GM21526 (cell line): Measurements from ENCODE around the gene ITGA3.
"Not testable (repeated sequence)": the region's sequence is repeated elsewhere in the genome, so short reads cannot be mapped to it uniquely, and the experiment has no call there.

Experiments used
- ATAC-seq: cut with Tn5 transposase; IDR thresholded peaks from one replicate; pipeline ENCODE4 v1.9.1; 2021; ENCODE audit warnings: moderate library complexity; ENCODE audit not compliant: unreplicated experiment, low FRiP score

The ITGA3 gene

DNA sequence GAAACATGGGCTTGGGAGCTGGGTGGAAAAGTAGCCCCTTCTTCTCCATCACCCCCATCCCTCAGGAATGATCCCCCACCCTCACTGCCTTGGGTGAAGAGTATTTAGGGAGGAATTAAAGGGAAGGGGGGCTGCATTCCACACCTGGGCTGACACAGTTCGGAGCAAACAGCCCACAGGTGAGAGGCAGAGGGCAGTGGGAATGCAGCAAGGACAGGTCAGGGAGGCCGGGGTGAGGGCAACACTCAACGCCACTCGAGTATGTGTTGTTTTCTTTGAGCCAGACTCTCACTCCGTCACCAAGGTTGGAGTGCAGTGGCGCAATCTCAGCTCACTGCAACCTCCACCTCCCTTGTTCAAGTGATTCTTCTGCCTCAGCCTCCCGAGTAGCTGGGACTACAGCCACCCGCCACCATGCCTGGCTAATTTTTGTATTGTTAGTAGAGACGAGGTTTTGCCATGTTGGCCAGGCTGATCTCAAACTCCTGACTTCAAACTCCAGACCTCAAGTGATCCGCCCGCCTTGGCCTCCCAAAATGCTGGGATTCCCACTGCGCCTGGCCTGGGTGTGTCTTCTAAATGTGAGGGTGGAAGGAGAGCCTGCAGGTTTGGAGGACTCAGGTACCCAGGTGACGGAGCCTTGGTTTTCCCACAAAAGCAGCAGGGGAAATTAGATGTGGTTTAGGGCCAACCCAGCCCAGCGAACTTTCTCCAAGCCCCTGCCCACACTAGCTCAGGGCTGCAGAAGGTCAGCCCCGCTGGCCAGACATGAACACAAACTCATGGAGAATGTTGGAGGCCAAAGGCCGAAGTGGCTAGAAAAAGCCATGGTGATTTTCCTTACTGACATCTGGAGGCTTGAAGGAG, 21.2 kb upstream of the ITGA3 start:
- no peak for ATAC-seq

DNA sequence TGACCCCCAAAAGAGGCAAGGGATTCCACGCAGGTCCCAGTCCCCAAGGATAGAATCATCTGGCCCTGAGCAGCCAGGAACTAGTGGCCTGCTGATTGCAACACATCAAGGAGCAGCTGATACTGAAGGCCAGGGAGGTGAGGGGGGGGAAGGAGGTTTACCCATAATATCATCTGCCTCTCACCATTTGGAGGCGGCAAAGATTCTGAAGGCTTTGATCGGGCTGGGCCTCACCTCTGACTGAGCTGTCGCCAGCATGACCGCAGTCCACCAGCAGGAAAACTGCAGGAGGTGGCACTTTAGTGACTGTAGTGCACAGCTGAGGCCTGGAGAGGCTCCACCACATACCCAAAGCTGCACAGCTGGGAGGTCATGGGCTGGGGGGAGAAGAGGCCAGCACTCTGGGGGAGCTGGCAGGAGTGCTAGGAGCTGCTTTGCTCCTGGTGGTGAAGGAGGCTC, 20.5 kb upstream of the ITGA3 start:
- no peak for ATAC-seq

DNA sequence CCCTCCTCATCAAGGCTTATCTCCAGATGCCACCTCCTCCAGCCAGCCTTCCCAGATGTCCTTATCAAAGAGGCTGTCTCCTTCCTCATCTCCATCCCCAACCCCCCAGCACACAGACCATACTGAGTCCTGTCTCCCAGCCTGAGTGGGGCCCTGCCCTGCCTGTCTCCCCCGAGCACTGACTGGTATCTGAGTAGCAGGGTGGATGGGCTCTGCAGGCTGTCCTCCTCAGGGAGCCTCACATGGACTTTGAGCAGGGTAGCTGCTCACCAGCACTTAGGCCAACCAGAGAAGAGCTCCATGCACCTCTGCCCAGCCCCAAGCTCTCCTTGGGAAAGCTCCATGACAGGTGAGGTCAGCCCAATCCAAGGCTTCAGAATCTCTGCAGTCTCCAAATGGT, 20.0 kb upstream of the ITGA3 start:
- ATAC-seq = no peak

DNA sequence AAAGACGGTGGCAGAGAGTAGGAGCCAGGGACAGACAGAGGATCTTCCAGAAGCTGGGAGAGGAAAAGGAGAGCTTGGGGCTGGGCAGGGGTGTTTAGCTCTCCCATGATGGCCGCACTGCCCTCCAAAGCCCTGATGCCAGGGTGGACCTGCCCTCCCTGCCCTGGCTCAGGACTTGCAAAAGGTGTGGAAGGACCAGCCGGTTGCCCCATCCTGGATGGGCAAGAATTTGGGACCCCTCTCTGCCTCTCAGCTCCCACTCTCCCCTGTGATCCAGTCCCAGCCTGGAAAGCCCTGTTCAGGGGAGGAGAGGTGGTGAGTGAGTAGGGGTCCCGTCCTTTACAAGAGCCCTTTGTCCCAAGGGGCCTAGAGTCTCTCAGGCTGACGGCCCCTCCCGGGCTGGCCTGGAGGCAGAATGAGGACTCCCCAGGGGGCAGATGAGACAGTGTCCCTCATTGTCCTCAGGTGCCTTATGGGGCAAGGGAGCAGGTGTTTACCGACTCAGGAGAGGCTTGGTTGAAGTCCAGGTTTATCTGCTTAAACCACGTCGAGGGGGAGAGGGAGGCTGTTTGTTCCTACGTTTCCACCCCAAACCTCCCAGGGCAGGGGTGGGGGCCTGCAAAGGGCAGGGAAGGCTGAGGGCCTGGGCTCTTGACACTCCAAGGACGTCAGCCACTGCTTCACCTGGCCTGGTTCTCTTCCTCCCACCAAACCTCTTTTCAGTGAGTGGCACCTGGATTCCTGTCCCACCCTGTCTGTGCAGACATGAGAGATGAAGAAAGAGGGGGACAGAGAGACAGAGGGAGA, 19.3 kb upstream of the ITGA3 start:
- no peak for ATAC-seq

DNA sequence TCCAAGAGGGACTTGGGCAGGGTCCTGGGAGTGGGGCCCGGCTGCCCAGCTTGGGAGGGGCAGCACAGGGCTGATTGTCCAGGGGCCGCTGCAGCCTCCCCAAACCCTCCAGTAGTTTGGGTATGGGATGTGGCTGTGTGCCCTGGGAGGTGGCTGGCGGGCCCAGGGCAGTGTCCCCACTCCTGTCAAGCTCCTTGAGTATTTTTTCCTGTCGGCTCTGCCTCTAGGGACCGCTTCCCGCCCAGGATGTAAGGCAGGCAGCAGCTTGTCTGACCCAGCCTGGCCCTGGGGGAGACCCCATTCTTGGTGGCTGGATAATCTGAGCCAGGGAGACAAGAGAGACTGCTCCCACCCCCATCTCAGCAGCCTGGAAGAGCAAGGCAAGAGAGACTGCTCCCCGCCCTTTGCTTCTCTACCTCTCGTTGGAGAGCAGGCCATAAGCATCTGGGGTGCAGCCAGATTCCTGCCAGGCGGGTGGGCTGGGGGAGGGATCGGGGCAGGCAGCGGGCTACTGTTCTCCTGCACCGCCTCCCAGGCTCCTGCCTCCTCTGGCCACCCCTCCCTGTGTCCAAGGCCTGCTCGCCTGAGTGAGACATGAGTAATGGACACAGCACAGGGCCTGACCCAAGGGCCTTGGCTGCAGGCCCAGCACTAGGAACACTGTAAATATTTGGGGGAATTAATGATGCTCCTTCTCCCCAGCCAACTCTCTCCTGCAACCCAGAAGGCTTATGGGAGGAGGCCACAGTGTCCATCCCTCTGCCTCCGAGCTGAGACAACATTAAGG, 18.4 kb upstream of the ITGA3 start:
- no peak for ATAC-seq

DNA sequence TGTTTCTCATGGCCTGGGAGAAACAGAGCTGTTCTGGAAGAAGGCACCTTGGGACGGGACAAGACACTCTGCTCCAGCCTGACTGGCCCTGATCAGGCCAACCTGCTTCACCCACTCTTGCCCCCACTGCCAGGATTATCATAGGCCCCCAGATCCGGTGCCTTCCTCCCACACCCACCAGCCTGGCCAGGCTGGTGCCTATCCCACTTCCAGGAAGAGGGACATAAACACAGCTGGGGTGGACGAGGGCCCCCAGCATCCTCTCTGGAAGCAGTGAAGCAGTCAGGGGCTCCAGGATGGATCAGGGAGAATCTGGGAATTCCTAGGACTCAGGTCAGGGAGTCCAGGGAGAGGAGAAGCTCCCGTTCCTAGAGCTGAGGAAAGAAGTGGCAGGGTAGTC, 16.9 kb upstream of the ITGA3 start:
- no peak for ATAC-seq

DNA sequence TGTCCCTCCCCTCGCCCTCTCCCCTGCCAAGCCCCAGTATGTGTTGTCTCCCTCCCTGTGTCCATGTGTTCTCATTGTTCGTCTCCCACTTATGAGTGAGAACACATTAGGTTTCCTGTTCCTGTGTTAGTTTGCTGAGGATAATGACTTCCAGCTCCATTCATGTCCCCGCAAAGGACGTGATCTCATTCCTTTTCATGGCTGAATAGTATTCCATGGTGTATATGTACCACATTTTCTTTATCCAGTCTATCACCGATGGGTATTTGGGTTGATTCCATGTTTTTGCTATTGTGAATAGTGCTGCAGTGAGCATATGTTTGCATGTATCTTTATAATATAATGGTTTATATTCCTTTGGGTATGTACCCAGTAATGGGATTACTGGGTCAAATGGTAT, 15.4 kb upstream of the ITGA3 start:
- not testable (repeated sequence) for ATAC-seq

DNA sequence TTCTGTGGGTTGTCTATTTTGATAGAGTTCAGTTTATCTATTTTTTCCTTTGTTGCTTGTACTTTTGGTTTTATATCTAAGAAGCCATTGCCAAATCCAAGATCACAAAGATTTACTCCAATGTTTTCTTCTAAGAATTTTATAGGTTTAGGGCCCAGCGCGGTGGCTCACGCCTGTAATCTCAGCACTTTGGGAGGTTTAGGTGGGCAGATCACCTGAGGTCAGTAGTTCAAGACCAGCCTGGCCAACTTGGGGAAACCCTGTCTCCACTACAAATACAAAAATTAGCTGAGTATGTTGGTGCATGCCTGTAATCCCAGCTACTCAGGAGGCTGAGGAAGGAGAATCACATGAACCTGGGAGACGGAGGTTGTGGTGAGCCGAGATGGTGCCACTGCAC, 13.7 kb upstream of the ITGA3 start:
- no peak for ATAC-seq

DNA sequence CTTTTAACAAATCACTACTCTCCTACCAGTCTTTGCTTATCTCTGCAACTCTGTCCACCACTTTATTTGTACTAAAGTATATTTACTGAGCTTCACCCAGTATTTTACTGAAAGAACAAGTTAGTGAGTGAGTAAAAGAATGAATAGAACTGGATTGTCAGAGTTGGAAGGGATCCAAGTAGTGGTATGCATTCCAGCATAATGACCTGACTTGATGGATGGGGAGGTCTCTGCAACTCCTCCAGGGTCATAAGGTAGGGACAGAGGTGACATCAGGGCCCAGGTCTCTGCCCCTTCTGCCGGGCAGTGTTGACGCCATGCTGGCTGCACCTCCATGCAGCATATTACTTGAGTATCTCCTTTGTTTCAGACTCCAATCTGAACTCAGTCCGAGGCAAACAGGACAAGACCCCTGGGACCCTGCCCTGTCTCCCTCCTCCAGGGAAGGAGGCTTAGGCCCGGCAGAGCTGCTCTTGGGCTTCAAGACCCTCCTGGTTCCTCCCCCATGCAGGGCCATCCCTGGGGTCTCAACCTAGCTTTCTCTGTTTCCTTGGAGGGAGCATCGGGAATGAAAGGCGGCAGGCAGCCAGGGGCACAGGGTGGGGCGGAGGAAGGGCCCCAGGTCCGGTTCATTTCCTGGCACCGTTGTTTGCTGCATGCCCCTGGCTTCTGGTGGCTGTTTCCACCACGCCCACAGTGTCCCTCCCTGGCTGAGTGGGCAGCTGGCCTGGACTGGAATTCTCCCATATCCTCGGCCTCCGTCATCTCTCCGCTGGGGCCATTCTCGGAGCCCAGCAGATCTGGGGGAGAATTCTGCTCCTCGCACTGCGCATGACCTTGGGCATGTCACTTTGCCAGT, 12.4 kb upstream of the ITGA3 start:
- no peak for ATAC-seq

DNA sequence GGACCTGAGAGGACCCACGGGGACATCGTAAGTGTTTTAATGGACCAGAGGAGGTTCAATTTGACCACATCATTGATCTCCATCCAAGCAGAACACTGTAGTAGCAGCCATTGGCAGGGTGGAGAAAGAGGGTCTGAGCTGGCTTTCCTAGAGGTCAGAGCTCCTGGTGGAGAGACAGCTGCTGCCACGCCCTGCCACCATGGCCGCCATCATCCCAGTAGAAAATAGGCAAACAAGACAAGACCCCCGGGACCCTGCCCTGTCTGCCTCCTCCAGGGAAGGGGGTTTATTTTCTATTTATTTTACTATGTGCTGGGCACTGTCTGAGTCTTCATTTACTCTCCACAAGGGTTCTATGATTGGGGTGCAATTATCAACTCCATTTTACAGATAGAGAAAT, 11.4 kb upstream of the ITGA3 start:
- ATAC-seq = no peak

DNA sequence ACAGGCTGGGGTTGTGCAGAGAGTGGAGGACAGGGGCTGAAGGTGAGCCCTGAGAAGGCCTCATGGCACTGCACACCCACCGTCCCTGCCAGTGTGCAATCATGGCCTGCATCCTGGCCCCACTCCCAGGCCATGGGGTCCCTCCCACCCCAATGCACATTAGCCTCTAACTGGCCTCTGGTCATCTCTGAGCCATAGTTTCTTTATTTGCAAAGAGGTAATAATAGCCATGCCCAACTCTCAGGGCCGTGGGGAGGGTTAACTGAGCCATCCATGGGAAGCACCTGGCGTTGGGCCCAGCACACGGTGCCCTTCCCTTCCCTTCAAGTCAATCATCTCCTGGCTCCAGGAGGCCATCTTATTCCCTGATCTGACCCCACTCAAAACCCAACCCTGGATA, 10.8 kb upstream of the ITGA3 start:
- ATAC-seq = no peak

DNA sequence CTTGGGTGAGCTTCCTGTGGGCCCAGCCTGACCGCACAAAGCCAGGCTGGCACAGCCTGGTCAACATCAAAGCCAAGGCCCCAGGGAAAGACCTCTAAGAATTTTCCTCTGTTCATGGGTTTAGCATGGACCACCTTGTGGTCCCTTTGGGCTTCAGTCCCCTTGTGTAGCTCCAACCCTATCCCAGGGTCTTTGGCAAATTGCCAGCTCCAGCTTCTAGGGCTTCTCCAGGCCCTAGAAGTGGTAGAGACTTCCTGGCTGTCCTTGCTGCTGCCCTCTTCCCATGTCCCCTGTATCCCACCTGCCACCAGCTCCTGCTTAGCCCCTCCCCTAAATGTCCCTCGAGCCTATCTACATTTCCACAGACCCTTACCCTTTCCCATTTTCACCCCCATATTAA, 9.7 kb upstream of the ITGA3 start:
- ATAC-seq = no peak

DNA sequence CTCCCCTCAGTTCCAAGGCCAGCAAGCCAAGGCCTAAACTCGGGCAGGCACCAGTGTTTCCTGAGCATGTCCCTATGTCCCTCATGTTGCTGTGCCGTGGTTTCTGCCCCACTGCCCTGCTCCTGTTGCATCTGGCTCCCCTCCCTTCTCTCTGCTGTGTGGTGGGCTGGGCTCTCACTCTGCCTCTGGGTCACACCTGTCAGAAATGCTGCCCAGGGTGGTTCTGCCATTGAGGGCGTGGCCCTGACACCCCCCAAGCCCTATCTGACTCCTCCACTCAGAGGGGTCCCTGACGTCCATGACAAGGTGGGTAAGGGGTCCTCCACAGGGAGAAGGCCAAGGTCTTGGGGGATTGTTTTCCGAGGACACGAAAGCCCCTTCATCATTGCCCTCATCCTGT, 9.2 kb upstream of the ITGA3 start:
- ATAC-seq = no peak

DNA sequence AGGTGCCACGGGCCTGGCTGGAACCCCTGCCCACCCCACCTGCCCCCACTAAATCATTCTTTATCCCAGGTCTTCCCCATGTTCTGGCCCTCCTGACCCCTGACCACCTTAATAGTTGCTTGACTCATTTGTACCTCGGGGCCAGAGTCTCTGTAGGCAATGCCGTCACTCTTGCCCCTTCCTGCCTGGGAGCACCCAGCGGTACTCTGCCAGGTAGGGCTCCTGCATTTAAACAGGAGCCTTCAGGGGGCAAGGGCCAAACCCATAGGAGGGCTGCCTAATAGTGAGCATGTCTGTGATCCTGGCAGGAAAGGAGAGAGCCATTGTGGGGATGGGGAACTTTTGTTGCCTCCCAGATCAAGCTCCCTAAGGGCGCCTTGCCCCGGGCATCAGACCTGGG, 8.8 kb upstream of the ITGA3 start:
- ATAC-seq = no peak

DNA sequence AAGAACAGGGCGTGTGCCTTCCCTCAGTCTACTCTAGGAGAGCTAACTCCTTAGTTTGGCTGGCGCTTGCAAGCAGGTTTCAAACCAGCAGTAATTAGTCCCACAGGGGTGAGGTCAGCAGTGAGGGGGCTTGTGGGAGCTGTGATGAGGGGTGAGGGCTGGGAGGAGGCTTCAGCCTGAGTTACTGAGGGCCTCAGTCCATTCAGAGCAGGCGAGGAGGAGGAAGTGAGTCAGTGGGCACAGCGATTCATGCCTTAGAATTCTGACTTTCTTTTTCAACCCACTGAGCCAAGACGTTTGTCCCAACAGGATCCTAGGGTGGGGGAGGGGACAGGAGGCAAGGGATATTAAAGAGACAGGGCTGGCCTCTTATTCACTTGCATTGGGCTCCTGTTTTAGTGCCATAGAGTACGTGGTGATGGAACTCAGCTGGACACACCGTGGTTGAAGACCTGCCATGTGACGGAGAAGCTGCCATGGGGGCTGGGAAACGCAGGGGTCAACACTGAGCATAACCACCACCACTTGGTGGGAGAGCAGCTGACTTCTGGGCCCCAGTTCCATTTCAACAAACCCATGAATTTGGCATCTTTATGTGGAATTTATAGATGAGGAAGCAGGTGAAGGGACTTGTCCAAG, 8.3 kb upstream of the ITGA3 start:
- no peak for ATAC-seq

DNA sequence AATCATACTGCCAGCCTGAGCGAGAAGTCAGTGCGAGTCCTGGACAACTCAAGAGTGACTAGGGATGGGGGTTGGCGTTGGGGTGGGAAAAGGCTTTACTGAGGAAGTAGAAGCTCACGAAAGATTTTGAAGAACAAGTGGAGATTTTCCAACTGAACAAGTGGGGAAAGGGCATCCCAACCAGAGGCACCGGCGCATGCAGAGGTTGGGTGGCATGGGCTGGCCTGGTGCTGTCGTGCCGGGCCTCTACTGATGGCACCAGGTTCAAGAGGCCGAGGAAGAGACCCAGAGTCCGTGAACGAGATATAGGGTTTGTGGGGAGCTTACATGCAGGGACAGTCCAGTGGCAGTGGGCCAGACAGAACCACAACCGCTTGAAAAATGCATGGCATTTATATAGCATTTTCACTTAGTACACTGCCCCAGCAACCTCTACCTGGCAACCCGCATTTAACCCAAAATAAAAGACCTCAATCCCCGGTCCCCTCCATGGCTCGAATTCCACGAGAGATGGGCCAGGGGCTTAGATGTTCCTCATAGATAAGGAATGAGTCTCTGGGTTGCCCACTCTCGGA, 7.7 kb upstream of the ITGA3 start:
- ATAC-seq = no peak

DNA sequence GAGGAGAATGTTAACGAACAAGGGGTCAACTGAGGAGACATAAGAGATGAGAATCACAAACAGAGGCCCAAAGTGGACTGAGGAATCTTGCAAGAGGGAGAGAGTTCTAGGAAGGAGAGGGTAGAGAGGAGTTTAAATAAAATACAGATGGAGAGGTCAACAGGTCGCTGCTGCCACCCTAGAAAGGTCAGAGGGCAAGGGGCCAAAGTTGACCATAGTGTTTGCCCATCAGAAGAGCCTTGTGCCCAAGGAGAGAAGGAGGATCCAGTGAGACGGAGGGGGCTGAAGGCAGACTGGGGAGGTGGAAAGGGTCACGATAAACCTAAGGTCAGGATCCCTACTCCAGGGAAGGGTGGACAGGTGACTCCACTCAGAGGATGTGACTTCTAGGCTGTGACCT, 6.9 kb upstream of the ITGA3 start:
- no peak for ATAC-seq

DNA sequence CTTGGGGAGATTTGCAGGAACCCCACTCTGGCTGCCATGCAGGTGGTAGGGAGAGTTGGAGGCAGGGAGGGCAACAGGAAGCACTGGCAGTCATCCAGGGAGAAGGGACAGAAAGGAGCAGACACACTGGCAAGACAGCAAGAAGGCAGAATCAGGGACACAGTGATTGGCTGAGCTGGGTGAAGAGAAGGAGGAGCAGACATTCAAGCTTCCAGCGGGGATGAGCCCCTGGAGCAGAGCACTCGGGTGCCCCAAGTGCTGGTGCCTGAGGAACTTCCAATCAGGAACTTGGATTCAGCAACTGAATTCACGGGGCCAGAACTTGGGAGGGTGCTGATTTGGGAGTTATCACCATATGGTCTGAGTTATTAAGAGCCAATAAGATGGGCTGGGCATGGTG, 6.3 kb upstream of the ITGA3 start:
- ATAC-seq = no peak

DNA sequence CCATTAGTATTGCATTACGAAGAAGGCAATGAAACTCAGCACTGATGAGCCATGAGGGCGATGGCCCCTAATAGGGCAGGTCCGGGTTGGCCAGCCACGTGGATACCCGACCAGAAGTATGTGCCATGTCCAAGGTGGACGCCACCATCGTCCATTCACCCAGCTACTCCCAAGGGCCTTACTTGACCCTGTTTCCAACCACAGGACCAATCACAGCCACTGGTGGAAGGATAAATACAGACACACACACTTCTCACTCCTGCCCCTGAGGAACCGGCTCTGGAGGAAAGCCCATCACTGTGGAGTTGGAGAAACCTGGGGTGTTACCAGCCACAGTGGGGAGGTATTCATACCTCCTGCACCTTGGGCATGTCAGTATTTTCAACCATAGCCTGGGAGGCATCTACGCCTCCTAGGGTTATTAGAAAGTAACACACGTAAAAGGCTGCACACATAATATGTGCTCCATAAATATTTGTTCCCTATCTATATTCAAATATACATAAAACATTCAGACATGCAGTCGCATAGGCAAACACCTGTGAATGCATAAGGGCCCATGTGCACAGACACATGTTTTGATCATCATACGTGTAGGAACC, 5.4 kb upstream of the ITGA3 start:
- ATAC-seq = no peak
